ENCODE data around the gene DGKH. TPM values are rescaled to one million over a fixed set of nuclear protein-coding genes. Genes with fewer than 3 reads are reported as not detected.

The DGKH gene
- total RNA-seq, 1 donor from 2014 or later, result 2.2 TPM

DNA sequence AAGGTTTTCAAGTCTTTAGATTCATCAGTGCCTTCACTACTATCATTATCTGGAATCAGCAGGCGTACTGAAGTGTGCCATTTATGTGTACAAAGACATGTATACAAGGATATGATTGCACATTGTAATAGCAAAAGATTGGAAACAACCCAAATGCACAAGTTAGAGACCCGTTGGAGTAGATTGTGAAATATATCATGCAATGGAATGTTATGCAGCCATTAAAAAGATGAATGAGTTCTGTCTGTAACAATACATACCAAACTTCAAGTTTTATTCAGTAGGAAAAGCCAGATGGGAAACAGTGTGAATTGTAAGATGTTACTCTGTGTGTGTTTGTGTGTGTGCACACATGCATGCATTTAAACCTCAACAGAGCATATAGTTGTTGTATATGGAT lies 97.9 kb downstream of the DGKH start:
- H3K27me3 Mint-ChIP-seq, result no peaks in the 10 kb centered on the region
- TF ChIP-seq, protein P1, sequence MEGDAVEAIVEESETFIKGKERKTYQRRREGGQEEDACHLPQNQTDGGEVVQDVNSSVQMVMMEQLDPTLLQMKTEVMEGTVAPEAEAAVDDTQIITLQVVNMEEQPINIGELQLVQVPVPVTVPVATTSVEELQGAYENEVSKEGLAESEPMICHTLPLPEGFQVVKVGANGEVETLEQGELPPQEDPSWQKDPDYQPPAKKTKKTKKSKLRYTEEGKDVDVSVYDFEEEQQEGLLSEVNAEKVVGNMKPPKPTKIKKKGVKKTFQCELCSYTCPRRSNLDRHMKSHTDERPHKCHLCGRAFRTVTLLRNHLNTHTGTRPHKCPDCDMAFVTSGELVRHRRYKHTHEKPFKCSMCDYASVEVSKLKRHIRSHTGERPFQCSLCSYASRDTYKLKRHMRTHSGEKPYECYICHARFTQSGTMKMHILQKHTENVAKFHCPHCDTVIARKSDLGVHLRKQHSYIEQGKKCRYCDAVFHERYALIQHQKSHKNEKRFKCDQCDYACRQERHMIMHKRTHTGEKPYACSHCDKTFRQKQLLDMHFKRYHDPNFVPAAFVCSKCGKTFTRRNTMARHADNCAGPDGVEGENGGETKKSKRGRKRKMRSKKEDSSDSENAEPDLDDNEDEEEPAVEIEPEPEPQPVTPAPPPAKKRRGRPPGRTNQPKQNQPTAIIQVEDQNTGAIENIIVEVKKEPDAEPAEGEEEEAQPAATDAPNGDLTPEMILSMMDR (IDR thresholded peaks at IDR 0.05), result no peak
- ChIA-PET CTCF (no interaction called here), POLR2A (no interaction called here)
- DNase-seq (no peak), ATAC-seq (ENCODE audit: low read depth) (no peak)
- intact Hi-C loops (cut with micrococcal nuclease), result no loop called here
- H3K36me3 Mint-ChIP-seq (ENCODE audit: low read depth), result no peaks in the 10 kb centered on the region
- peaks cover 2% of the 10 kb centered on the region for H3K9me3 Mint-ChIP-seq
- H3K27ac Mint-ChIP-seq, result no peak overlapping the region
- no peaks in the 10 kb centered on the region for H3K4me1 Mint-ChIP-seq
- H3K4me3 Mint-ChIP-seq, result no peak overlapping the region

DNA sequence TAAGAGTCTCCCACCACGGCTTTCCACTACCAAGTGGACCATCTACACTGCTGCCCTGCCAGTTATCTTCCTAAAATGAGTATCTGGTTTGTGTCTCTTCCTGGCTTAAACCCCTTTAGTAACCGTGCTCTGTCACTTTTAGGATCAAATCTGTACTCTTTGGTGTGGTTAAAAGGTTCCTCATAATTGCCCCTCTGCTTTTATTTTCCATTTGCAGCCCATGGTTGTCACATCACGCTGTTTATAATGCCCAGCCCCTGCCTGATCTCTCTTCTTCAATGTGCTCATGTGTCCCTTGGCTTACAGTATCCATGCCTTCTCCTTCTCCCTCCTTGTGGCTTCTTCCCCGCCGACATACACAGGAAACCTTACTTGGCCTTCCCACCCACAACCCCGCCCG lies 100.1 kb downstream of the DGKH start:
- DNase-seq, result no peak
- no peak overlapping the region for H3K27ac Mint-ChIP-seq
- no peak for ATAC-seq (ENCODE audit: low read depth)
- ChIA-PET CTCF (no interaction called here), POLR2A (no interaction called here)
- H3K9me3 Mint-ChIP-seq, result no peaks in the 10 kb centered on the region
- no peaks in the 10 kb centered on the region for H3K27me3 Mint-ChIP-seq
- H3K4me1 Mint-ChIP-seq, result no peaks in the 10 kb centered on the region
- intact Hi-C loops (cut with micrococcal nuclease), result no loop called here
- TF ChIP-seq, protein P1 (IDR thresholded peaks at IDR 0.05), result no peak
- no peaks in the 10 kb centered on the region for H3K36me3 Mint-ChIP-seq (ENCODE audit: low read depth)
- no peak overlapping the region for H3K4me3 Mint-ChIP-seq

DNA sequence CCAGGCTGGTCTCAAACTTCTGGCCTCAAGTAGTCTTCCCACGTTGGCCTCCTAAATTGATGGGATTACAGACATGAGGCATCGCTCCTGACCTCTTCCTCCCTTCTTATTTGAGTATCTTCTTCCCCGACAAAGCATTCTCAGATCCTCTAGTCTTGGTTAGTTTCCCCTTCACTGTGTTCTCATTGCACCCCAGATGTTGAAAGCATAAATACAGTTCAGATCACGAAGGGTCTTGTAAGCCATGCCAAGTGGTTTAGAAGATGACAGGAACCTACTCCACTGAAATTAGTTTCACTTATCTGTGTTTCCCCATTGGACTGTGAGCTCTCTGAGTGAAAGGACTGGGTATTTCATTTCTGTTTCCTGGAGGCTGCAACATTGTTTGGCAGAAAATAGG lies 100.7 kb downstream of the DGKH start:
- H3K36me3 Mint-ChIP-seq (ENCODE audit: low read depth), result no peaks in the 10 kb centered on the region
- H3K4me3 Mint-ChIP-seq, result no peak overlapping the region
- ChIA-PET CTCF (interaction anchor here (0.8 kb wide), 1 partner anchor 38 kb away, joined by 3 read pairs; no protein-coding TSS in a partner anchor), POLR2A (no interaction called here)
- ATAC-seq (ENCODE audit: low read depth) (no peak), DNase-seq (no peak)
- H3K4me1 Mint-ChIP-seq, result no peaks in the 10 kb centered on the region
- H3K9me3 Mint-ChIP-seq, result no peaks in the 10 kb centered on the region
- TF ChIP-seq, protein P1 (IDR thresholded peaks at IDR 0.05), result no peak
- intact Hi-C loops (cut with micrococcal nuclease), result no loop called here
- no peak overlapping the region for H3K27ac Mint-ChIP-seq
- H3K27me3 Mint-ChIP-seq, result no peaks in the 10 kb centered on the region

DNA sequence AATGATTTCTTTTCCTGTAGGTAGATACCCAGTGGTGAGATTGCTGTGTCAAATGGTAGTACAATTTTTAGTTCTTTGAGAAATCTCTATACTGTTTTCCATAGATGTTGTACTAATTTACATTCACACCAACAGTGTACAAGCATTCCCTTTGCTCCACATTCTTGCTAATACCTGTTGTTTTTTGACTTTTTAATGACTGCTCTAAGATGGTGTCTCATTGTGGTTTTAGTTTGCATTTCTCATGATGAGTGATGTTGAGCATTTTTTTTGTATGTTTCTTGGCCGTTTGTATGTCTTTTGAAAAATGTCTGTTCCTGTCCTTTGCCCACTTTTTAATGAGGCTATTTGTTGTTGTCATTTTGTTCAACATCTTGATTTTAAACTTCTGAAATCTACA lies 103.3 kb downstream of the DGKH start:
- DNase-seq (no peak), ATAC-seq (ENCODE audit: low read depth) (no peak)
- no peaks in the 10 kb centered on the region for H3K36me3 Mint-ChIP-seq (ENCODE audit: low read depth)
- no peaks in the 10 kb centered on the region for H3K4me1 Mint-ChIP-seq
- H3K9me3 Mint-ChIP-seq, result no peaks in the 10 kb centered on the region
- no peak overlapping the region for H3K27ac Mint-ChIP-seq
- ChIA-PET POLR2A (no interaction called here), CTCF (no interaction called here)
- TF ChIP-seq, protein P1 (IDR thresholded peaks at IDR 0.05), result no peak
- no peaks in the 10 kb centered on the region for H3K27me3 Mint-ChIP-seq
- intact Hi-C loops (cut with micrococcal nuclease), result no loop called here
- H3K4me3 Mint-ChIP-seq, result no peak overlapping the region

DNA sequence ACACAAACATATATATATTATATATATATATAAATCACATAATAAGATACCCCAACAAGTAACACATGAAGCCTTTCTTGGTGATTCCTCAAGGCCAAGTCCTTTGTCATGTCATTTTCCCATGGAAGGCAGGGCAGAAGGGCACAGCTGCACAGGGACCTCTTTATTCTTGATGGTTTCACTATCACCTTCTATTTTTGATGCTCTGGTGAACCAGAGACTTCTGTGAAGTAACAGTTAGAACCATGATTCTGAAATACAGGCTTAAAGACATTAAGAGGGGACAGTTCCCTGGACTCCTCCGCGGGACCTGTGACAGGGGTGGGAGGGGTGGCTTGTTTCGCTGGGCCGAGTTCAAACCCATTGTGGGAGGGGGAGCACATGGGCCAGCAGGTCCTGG lies 104.0 kb downstream of the DGKH start:
- H3K4me3 Mint-ChIP-seq, result no peak overlapping the region
- no peaks in the 10 kb centered on the region for H3K36me3 Mint-ChIP-seq (ENCODE audit: low read depth)
- H3K27ac Mint-ChIP-seq, result no peak overlapping the region
- DNase-seq (no peak), ATAC-seq (ENCODE audit: low read depth) (no peak)
- H3K4me1 Mint-ChIP-seq, result no peaks in the 10 kb centered on the region
- no peaks in the 10 kb centered on the region for H3K27me3 Mint-ChIP-seq
- TF ChIP-seq, protein P1 (IDR thresholded peaks at IDR 0.05), result no peak
- H3K9me3 Mint-ChIP-seq, result no peaks in the 10 kb centered on the region
- intact Hi-C loops (cut with micrococcal nuclease), result no loop called here
- ChIA-PET CTCF (no interaction called here), POLR2A (no interaction called here)

All from activated B cell treated with CpG ODN at 0.5 μM for 24 hours (primary cell).